Measurements from ENCODE around the gene CD207.

The CD207 gene

GRCh38 chr2:70829916-70830315, 5.7 kb downstream of the CD207 start:
- in situ Hi-C loops (cut with MboI; ENCODE audit: low sequenced_read_pairs) = no loop called here

GRCh38 chr2:70828914-70829824, 6.4 kb downstream of the CD207 start:
- in situ Hi-C loops (cut with MboI; ENCODE audit: low sequenced_read_pairs) = no loop called here

GRCh38 chr2:70828115-70828514, 7.5 kb downstream of the CD207 start:
- in situ Hi-C loops (cut with MboI; ENCODE audit: low sequenced_read_pairs) = no loop called here

- in situ Hi-C loops (cut with MboI; ENCODE audit: low sequenced_read_pairs) = no loop called here
These were observed 8.2 kb downstream of the CD207 start for GRCh38 chr2:70827388-70827787.

- in situ Hi-C loops (cut with MboI; ENCODE audit: low sequenced_read_pairs) = no loop called here
These were observed 8.8 kb downstream of the CD207 start for GRCh38 chr2:70826696-70827350.

GRCh38 chr2:70823249-70823648, 12.4 kb downstream of the CD207 start:
- in situ Hi-C loops (cut with MboI; ENCODE audit: low sequenced_read_pairs) = no loop called here

- in situ Hi-C loops (cut with MboI; ENCODE audit: low sequenced_read_pairs) = no loop called here
These were observed 12.8 kb downstream of the CD207 start for GRCh38 chr2:70822843-70823242.

GRCh38 chr2:70820499-70820898, 15.1 kb downstream of the CD207 start, which contains the start of gene CLEC4F:
Gene CLEC4F (minus strand): TSS chr2:70820599. CDS start chr2:70820523, 76 bp downstream.
- in situ Hi-C loops (cut with MboI; ENCODE audit: low sequenced_read_pairs) = no loop called here

- in situ Hi-C loops (cut with MboI; ENCODE audit: low sequenced_read_pairs) = no loop called here
These were observed 18.2 kb downstream of the CD207 start for GRCh38 chr2:70817284-70817954.

- in situ Hi-C loops (cut with MboI; ENCODE audit: low sequenced_read_pairs) = no loop called here
These were observed 18.9 kb downstream of the CD207 start for GRCh38 chr2:70816726-70817125.

- in situ Hi-C loops (cut with MboI; ENCODE audit: low sequenced_read_pairs) = no loop called here
These were observed 26.3 kb downstream of the CD207 start for GRCh38 chr2:70808983-70809958.

GRCh38 chr2:70807828-70808118, 27.8 kb downstream of the CD207 start:
- in situ Hi-C loops (cut with MboI; ENCODE audit: low sequenced_read_pairs) = no loop called here

- in situ Hi-C loops (cut with MboI; ENCODE audit: low sequenced_read_pairs) = no loop called here
These were observed 28.4 kb downstream of the CD207 start for GRCh38 chr2:70807102-70807827.

GRCh38 chr2:70806620-70807019, 29.0 kb downstream of the CD207 start:
- in situ Hi-C loops (cut with MboI; ENCODE audit: low sequenced_read_pairs) = no loop called here

GRCh38 chr2:70806013-70806412, 29.6 kb downstream of the CD207 start:
- in situ Hi-C loops (cut with MboI; ENCODE audit: low sequenced_read_pairs) = no loop called here

GRCh38 chr2:70801607-70802263, 33.9 kb downstream of the CD207 start:
- in situ Hi-C loops (cut with MboI; ENCODE audit: low sequenced_read_pairs) = no loop called here

GRCh38 chr2:70799706-70800105, 35.9 kb downstream of the CD207 start:
- in situ Hi-C loops (cut with MboI; ENCODE audit: low sequenced_read_pairs) = loop anchor here (25.0 kb wide), 1 partner anchor 138 kb away; the partner anchor contains the start of gene ATP6V1B1

GRCh38 chr2:70797996-70798395, 37.6 kb downstream of the CD207 start:
- in situ Hi-C loops (cut with MboI; ENCODE audit: low sequenced_read_pairs) = loop anchor here (25.0 kb wide), 1 partner anchor 139 kb away; the partner anchor contains the start of gene ATP6V1B1

- in situ Hi-C loops (cut with MboI; ENCODE audit: low sequenced_read_pairs) = loop anchor here (25.0 kb wide), 1 partner anchor 140 kb away; the partner anchor contains the start of gene ATP6V1B1
These were observed 38.1 kb downstream of the CD207 start for GRCh38 chr2:70797506-70797905.

Data from HL-60/S4 treated with phorbol 12-myristate 13-acetate at 8.2 ng/mL for 4 days and 3 days (cell line).